Measurements from ENCODE around the gene OR2T10. TPM values are rescaled to one million over a fixed set of nuclear protein-coding genes. Genes with fewer than 3 reads are reported as not detected.
"Not testable (repeated sequence)": the region's sequence is repeated elsewhere in the genome, so short reads cannot be mapped to it uniquely, and the experiment has no call there.

OR2T10 gene, protein sequence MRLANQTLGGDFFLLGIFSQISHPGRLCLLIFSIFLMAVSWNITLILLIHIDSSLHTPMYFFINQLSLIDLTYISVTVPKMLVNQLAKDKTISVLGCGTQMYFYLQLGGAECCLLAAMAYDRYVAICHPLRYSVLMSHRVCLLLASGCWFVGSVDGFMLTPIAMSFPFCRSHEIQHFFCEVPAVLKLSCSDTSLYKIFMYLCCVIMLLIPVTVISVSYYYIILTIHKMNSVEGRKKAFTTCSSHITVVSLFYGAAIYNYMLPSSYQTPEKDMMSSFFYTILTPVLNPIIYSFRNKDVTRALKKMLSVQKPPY
- total RNA-seq (2014; rRNA removed; shearing (Covaris generic)), result not detected in 2 replicates

DNA sequence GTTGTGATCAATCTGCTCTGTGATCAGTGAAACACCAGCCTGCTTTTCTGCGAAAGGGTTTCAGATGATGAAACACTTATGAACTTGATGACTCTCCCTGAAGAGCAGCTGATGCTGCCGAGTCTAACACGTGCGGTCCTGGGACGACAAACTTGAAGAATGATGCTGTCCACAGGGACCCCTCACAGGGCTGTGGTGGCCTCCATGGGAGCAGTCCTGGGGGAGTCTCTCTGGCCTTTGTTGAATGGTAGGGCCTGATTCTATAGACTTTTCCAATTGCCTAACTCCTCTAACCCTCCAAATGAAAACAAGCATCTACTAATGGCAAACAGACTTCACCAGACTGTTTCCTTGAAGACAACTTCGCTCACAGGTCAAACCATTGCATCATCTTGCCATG, at the start of gene OR2T10:
TSS of gene OR2T10 (minus strand) at position 112 of the 400 bp plus-strand sequence. CDS start 3,932 bp downstream, outside the sequence.
- Histone ChIP-seq H3K4me3 (no peak within 1 kb of the TSS), H3K4me1 (replicated peaks) (no peaks in the 10 kb centered on the region), H3K27me3 (replicated peaks) (no peaks in the 10 kb centered on the region), H3K27ac (no peak within 1 kb of the TSS), H3K9me3 (replicated peaks) (no peaks in the 10 kb centered on the region), H3K36me3 (no peaks in the 10 kb centered on the region)
- no peak for DNase-seq (ENCODE audit: low read depth in 1 of 2, low spot score in 2 of 2)

DNA sequence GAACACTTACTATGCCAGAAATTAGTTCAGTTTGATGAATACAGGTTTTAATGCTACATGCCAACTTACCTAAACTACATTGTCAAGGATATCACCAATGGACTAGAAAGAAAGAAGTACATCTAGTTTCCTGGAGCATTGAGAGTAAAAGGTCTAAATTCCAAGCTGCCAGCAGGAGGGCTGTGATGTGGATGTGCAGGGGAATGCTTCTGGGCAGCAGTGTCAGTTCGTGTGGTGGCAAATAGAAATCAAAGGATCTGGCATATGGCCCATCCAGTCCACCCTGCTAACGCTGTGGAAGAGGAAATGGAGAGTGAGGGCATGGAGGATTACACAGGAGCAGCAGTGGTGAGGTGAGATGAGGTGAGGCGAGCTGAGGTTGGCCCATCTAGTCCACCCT, 47.7 kb upstream of the OR2T10 start, which contains the start of gene OR2T35:
TSS of gene OR2T35 (minus strand) at position 101 of the 400 bp plus-strand sequence. CDS start 6,020 bp downstream, outside the sequence.
- not testable (repeated sequence) for H3K9me3 ChIP-seq (replicated peaks); H3K4me3 ChIP-seq; H3K27me3 ChIP-seq (replicated peaks)

DNA sequence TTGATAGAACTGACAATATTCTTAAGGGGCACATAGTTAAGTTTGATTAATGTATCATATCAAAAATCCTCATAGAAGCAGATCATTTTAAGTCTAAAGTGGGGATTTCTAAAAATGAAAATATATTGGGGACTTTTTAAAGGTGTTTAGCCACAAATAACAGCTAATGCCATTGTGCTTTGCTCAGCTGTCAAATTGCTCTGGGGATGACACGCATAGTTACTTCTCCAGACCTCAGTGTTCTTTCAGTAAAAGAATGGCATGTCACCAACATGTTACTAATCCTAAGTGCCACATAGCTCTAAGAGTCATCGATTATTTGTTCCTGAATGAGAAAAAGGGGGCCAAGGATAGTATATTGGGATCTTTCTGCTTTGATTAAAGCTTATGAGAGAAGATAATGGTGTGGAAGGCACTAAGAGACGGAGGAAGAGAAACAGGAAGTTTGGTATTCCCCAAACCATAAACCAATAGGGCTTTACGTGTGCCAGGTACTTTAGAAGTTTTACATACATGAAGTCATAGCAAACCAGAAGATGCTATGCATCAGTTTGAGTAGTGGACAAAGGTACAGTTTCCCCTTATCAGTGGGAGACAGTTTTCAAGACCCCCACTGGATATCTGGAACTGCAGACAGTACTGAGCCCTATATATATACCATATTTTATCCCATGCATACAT, 45.6 kb upstream of the OR2T10 start:
- not testable (repeated sequence) for H3K36me3 ChIP-seq; DNase-seq (ENCODE audit: low read depth in 1 of 2, low spot score in 2 of 2); H3K4me1 ChIP-seq (replicated peaks); H3K9me3 ChIP-seq (replicated peaks); H3K27me3 ChIP-seq (replicated peaks); H3K27ac ChIP-seq; H3K4me3 ChIP-seq

More for the DNA sequence above, 47.7 kb upstream of the OR2T10 start, which contains the start of gene OR2T35:
- H3K4me1 ChIP-seq (replicated peaks); DNase-seq (ENCODE audit: low read depth in 1 of 2, low spot score in 2 of 2); H3K36me3 ChIP-seq; H3K27ac ChIP-seq: not testable (repeated sequence)

DNA sequence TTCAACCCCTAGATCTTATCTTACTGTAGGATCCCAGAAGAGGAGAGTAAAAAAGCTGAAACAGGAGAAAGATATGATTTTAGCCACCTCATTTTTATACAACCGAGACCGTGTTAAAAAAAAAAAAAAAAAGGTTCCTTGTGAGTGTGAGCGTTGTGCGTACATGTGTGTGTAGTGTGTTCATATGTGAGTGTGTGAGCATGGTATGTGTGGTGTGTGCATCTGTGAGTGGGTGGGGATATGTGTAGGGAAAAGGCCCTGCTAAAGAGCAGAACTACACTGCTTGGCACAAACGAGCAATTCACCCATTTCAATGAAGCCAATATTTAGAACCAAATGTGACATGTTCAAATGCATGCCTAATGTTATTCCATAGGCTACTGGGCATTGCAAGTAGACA, 44.1 kb upstream of the OR2T10 start:
- not testable (repeated sequence) for DNase-seq (ENCODE audit: low read depth in 1 of 2, low spot score in 2 of 2); H3K36me3 ChIP-seq; H3K27me3 ChIP-seq (replicated peaks); H3K4me3 ChIP-seq; H3K4me1 ChIP-seq (replicated peaks); H3K27ac ChIP-seq; H3K9me3 ChIP-seq (replicated peaks)

DNA sequence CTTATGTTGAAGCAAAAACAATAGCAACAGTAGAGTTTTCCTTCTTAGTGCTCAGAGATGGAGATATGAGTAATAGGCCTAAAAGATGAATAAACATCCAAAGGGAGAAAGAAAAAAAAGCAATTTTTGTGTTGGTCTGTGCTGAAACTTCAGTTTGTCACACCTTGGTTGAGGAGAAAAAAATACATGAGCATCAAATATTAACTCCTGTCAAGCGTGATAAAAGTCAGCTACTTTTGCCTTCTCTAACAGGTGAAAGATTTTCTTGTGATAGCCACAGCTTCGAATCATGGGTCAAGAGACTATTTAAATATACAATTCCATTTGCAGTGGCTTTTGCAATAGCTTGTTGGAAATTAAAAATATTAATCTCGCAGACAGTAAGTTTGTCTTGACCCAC, 43.4 kb upstream of the OR2T10 start:
- H3K36me3 ChIP-seq; H3K27ac ChIP-seq; H3K4me3 ChIP-seq; H3K27me3 ChIP-seq (replicated peaks); H3K9me3 ChIP-seq (replicated peaks); DNase-seq (ENCODE audit: low read depth in 1 of 2, low spot score in 2 of 2); H3K4me1 ChIP-seq (replicated peaks): not testable (repeated sequence)

DNA sequence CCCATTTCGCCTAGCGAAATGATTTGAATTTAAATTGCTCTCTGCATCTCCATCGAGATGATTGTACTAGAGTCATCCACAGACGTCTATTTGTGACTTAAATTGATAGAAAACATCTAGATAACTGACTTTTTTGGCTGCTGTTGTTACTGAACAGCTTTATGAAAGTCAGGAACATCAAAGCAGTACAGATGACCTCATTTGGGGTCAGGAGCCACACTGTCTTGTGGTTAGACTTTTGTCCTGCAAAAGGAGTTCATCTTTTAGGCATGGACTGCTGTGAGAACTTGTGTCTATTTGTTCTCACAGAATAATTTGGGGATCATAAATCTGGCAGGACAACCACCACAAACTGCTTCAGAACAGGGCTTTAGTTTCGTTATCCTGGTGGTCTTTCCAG, 42.2 kb upstream of the OR2T10 start:
- H3K4me1 ChIP-seq (replicated peaks); H3K9me3 ChIP-seq (replicated peaks); H3K27me3 ChIP-seq (replicated peaks); H3K36me3 ChIP-seq; H3K4me3 ChIP-seq; DNase-seq (ENCODE audit: low read depth in 1 of 2, low spot score in 2 of 2); H3K27ac ChIP-seq: not testable (repeated sequence)

DNA sequence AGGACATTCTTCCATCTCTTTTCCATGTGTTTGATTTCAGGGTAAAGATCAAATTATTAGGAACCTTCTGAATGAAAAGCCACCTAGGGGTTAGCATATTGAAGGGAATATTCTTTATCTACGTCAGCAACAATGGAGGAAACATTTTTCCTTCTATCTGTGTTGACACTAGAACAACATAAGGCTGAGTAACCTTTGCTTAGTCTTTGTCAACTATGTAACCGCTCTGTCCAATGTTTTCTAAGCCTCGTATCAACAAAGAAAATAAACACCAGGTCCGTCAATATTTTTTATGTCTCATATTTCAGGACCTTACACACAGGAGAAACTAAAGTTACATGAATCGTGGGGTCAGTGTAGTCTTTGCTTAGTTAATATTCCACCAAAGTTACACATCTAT, 39.1 kb upstream of the OR2T10 start:
- not testable (repeated sequence) for H3K27ac ChIP-seq; DNase-seq (ENCODE audit: low read depth in 1 of 2, low spot score in 2 of 2); H3K4me1 ChIP-seq (replicated peaks); H3K36me3 ChIP-seq; H3K9me3 ChIP-seq (replicated peaks); H3K27me3 ChIP-seq (replicated peaks); H3K4me3 ChIP-seq

DNA sequence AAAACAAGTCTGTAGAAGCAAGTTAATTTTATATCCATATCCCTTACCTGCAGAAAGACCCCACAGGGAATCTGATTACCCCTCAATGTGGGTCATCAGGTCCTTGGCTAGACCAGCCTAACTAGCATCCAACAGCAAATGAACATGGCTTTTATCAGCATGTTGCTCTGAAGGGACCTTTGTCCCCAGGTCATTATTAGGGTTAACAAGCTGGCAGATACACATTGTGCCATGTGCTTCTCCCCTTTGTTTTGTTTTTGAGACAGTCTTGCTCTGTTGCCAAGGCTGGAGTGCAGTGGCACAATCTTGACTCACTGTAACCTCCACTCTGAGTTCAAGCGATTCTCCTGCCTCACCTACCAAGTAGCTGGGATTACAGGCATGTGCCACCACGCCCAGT, 37.5 kb upstream of the OR2T10 start, which contains the start of gene OR2T11:
TSS of gene OR2T11 (minus strand) at position 101 of the 400 bp plus-strand sequence. CDS start 7,963 bp downstream, outside the sequence.
- not testable (repeated sequence) for H3K4me3 ChIP-seq; H3K27ac ChIP-seq; DNase-seq (ENCODE audit: low read depth in 1 of 2, low spot score in 2 of 2); H3K27me3 ChIP-seq (replicated peaks); H3K36me3 ChIP-seq; H3K4me1 ChIP-seq (replicated peaks); H3K9me3 ChIP-seq (replicated peaks)

DNA sequence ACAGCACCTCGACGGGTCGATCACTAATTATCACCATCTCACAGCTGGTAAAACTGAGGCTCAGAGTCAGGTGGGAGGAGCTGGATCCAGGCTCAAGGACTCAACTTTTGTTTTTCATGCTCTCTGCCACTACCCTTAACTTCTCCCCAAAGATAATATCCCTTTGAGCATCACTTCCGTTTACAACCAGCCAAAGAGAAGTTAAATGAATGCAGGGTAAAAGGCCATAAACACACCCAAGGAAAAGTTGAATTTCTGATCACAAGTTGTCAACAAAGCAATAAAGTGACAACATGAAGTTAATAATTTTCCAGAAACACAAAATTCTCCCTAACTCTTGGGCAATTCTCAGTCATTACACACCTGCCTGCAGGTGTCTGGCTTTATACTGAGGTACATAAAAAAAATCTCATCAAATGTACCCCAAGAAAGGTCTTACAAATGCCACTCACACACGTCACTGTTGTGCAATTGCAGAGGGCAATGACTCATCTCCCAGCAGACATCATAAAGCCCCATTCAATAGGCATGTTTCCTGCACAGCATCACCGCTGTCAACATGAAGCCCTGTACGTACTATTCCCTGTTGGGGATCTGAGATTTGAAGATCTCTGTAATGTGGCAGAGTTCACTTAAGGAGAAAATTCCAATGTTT, 34.0 kb upstream of the OR2T10 start:
- H3K27ac ChIP-seq, result no peak overlapping the region
- no peak overlapping the region for H3K4me3 ChIP-seq
- no peak for DNase-seq (ENCODE audit: low read depth in 1 of 2, low spot score in 2 of 2)
- no peaks in the 10 kb centered on the region for H3K9me3 ChIP-seq (replicated peaks)
- H3K27me3 ChIP-seq (replicated peaks), result no peaks in the 10 kb centered on the region
- no peaks in the 10 kb centered on the region for H3K36me3 ChIP-seq
- no peaks in the 10 kb centered on the region for H3K4me1 ChIP-seq (replicated peaks)

DNA sequence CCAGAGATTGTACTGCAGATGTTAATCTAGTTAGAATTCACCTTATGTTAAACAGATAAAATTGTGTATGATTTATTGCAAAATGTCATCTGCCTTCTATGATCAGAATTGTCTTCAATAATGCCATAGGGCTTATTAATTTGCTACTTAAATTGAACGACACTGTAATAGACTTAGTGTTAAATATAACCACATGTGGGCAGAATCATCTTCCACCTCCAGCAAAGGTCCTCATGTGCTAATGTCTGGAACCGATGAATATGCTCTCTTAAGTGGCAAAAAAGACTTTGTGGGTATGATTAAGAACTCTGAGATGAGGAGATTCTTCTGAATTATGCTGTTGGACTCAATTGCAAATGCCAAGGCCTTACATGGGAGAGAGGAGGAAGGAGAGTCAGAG, 33.1 kb upstream of the OR2T10 start:
- Histone ChIP-seq H3K4me3 (no peak overlapping the region), H3K9me3 (replicated peaks) (no peaks in the 10 kb centered on the region), H3K36me3 (no peaks in the 10 kb centered on the region), H3K27me3 (replicated peaks) (no peaks in the 10 kb centered on the region), H3K4me1 (replicated peaks) (no peaks in the 10 kb centered on the region), H3K27ac (no peak overlapping the region)
- no peak for DNase-seq (ENCODE audit: low read depth in 1 of 2, low spot score in 2 of 2)

DNA sequence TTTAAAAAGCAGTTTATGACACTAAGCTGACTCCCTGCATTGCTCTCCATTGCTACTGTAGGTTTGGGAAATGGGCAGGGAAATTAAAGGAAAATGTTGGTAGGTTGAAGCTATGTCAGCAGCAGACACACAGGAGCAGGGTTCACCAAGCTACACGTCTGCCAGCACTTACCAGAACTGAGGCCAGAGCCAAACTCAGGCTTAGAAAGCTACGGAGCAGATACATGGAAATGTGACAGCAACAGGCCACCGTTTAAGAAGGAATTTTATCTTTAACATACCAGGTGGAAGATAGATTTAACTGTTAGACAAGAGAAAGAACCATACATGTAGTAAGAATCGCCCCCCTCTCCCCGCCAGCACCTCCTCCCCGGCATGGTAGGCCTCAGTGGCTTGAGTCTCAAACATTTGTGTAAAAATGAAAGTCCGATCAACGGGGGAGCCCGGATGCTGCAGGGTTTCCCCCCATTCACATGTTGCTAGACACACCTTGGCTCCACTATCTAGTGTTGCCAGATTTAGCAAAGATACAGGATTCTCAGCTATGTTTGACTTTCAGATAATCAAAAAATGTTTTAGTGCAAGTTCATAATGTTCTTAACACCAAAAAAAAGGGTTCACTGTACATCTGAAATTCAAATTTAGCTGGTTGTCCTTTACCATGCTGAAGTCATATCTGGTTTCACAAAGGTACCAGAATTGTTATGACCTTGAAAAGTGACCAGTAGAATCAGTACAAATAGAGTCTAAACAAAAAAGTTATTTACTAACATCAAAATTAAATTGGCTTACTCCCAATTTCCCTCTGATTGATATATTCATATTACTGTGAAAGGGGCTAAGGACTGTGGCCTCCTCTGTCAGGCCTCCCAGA, 30.7 kb upstream of the OR2T10 start:
- Histone ChIP-seq H3K9me3 (replicated peaks) (no peaks in the 10 kb centered on the region), H3K27ac (no peak overlapping the region), H3K27me3 (replicated peaks) (no peaks in the 10 kb centered on the region), H3K36me3 (no peaks in the 10 kb centered on the region), H3K4me3 (no peak overlapping the region), H3K4me1 (replicated peaks) (no peaks in the 10 kb centered on the region)
- DNase-seq (ENCODE audit: low read depth in 1 of 2, low spot score in 2 of 2), result no peak

DNA sequence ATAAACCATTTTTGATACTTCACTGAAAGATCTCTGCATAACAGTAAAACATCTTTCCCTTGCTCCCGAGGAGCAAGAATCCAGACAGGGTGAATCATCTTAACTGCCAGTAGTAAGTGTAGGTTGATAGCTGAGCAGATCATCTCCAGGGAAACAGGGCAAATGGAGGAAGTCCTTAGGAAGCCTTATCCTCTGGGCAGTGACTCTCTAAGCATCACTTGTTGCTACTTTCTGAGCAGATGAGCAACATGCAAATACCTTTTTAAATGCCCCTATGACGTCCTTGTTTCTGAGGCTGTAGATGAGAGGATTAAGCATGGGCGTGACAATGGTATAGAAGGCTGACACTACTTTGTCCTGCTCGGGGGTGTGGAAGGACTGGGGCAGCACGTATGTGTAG, 28.5 kb upstream of the OR2T10 start:
- Histone ChIP-seq H3K27me3 (replicated peaks) (no peaks in the 10 kb centered on the region), H3K9me3 (replicated peaks) (no peaks in the 10 kb centered on the region), H3K27ac (no peak overlapping the region), H3K4me3 (no peak overlapping the region), H3K36me3 (no peaks in the 10 kb centered on the region), H3K4me1 (replicated peaks) (no peaks in the 10 kb centered on the region)
- DNase-seq (ENCODE audit: low read depth in 1 of 2, low spot score in 2 of 2), result no peak

DNA sequence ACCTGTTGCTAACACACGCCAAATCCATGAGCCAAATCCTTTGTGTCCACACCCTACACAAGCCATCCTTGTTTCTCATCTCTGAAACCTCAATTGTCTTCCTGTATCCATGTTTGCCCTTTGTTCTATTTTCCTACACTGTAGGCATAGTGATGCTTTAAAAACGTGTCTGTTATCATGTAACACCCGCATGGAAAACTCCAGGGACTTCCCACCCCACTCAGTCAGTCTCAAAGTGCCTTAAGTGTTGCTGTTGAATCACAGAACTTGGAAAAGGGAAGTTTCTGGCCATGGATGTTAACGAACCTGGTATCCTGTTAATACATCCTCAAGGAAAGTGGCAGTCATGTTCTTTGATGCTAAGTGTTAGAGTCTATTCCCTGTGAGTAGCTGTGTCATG, 27.7 kb upstream of the OR2T10 start:
- Histone ChIP-seq H3K36me3 (no peaks in the 10 kb centered on the region), H3K4me1 (replicated peaks) (no peaks in the 10 kb centered on the region), H3K27me3 (replicated peaks) (no peaks in the 10 kb centered on the region), H3K27ac (no peak overlapping the region), H3K4me3 (no peak overlapping the region), H3K9me3 (replicated peaks) (no peaks in the 10 kb centered on the region)
- DNase-seq (ENCODE audit: low read depth in 1 of 2, low spot score in 2 of 2), result no peak
